Mucosa of stomach (tissue), 1 donor: ENCODE measurements around the gene GCSAM.
A peak's percentile ranks its signal among the peaks of the same experiment; 100 is the strongest.

Source experiments
- H3K27me3 ChIP-seq: one replicate; pipeline ENCODE4 v1.7.0; 2013; ENCODE audit warnings: mild to moderate bottlenecking, low read length; ENCODE audit not compliant: control insufficient read depth, insufficient read depth
- H3K36me3 ChIP-seq: one replicate; pipeline ENCODE4 v1.7.0; 2013; ENCODE audit warnings: low read length; ENCODE audit not compliant: control insufficient read depth, insufficient read depth
- H3K4me1 ChIP-seq: one replicate; pipeline ENCODE4 v1.7.0; 2013; ENCODE audit warnings: mild to moderate bottlenecking, low read length; ENCODE audit not compliant: control insufficient read depth, insufficient read depth
- H3K4me3 ChIP-seq: one replicate; pipeline ENCODE4 v1.7.0; 2013; ENCODE audit warnings: low read length
- H3K9ac ChIP-seq: one replicate; pipeline ENCODE4 v1.7.0; 2013; ENCODE audit warnings: mild to moderate bottlenecking, low read length, moderate library complexity
- H3K9me3 ChIP-seq: one replicate; pipeline ENCODE4 v1.7.0; 2013; ENCODE audit warnings: mild to moderate bottlenecking, low read length, moderate library complexity; ENCODE audit not compliant: control insufficient read depth
- donor health status: Pancreatic carcinoma.

GCSAM gene

DNA sequence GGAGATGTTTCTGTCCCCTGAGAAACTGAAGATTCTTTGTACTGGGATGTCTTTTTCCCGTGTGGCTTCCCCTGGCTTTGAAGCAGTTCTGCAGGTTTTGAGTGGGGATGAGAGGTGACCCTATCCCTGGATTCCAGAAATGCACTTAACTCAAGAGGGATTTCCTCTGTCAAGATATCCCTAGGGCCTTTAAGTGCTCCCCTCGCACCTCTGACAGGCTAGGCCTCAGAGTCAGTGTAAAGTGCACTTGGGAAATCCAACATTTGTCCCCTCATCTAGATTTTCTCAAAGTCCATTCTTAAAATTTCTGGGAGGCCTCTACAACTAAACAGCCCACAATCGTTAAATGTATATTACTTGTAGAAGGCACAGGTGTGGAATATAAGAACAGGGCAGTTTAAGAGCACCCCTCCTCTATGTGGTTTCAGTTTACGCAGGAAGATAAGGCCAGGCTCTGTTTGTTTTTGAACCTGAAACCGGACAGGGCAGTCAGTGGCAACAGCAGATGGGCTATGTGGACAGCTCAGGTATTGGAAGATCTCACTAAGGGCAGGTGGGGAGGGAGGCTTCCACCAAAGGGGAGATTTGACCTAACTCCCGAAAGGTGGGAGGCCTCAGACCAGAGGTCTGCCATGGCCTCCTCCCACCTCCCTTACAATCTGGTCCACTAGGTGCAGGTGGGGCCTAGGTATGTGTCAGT is 42.0 kb downstream of the GCSAM start:
- peak overlapping the region; percentile 50 for H3K9ac ChIP-seq

DNA sequence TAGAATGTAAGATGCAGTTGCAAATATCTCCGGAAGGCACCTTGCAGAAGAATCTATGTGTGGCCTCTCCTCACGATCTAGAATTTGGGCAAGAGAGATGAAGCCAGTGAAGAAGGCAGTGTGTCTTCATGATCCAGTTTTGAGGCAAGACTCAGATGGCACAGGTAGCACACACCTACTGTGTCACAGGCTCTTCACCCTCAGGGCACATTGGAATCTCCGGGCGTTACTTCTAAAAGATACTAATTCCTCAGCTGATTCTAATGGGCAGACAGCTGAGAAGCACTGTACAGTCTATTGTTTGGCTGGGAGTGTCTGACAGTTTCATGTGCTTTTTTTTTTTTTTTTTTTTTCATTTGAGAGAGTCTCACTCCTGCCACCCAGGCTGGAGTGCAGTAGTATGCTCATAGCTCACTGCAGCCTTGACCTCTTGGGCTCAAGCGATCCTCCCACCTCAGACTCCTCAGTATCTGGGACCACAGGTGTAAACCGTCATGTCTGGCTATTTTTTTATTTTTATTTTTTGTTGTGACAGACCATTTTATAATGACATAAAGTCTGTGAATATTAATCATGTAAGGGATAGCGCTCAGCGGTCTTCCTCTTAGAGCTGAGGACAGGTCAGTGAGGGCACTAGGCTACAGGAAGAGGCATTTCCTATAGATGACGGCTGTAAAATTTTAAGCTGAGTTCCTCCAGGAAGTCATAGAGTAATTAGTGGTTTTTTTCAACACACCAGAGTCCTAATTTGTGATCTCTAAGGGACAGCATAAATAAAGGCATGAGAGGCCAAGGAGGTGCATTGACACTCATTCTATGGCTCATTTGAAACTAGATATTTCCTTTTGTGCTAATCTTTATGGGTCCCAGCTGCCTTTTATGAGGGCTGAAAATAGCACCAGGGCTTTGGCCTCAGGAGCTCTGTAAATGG is 42.8 kb downstream of the GCSAM start:
- Histone ChIP-seq H3K27me3 (no peaks in the 10 kb centered on the region), H3K9me3 (no peaks in the 10 kb centered on the region), H3K9ac (peak overlapping the region; percentile 50), H3K4me3 (peak overlapping the region; percentile 1), H3K4me1 (peaks cover 47% of the 10 kb centered on the region), H3K36me3 (no peaks in the 10 kb centered on the region)

More for the DNA sequence above, 42.0 kb downstream of the GCSAM start:
- Histone ChIP-seq H3K9me3 (no peaks in the 10 kb centered on the region), H3K36me3 (no peaks in the 10 kb centered on the region), H3K4me3 (peak overlapping the region; percentile 1), H3K27me3 (no peaks in the 10 kb centered on the region), H3K4me1 (peaks cover 43% of the 10 kb centered on the region)

DNA sequence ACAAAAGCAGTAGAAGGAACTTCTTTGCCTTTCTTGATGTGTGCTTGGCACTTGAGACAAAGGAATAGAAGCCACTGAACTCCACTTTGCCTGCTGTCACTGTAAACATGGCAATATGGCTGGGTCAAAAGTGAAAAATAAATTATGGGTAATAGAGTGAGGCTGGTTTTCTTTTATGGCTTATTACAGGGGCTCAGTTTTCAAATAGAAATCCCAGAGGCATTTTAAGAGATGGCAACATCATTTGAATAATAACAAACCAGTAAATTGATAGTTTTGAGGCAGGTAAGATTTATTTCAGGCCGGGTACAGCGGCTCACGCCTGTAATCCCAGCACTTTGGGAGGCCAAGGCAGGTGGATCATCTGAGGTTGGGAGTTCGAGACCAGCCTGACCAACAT is 44.1 kb downstream of the GCSAM start:
- Histone ChIP-seq H3K27me3 (no peaks in the 10 kb centered on the region), H3K36me3 (no peaks in the 10 kb centered on the region), H3K4me1 (peaks cover 53% of the 10 kb centered on the region), H3K4me3 (no peak overlapping the region), H3K9me3 (no peaks in the 10 kb centered on the region), H3K9ac (no peak overlapping the region)

DNA sequence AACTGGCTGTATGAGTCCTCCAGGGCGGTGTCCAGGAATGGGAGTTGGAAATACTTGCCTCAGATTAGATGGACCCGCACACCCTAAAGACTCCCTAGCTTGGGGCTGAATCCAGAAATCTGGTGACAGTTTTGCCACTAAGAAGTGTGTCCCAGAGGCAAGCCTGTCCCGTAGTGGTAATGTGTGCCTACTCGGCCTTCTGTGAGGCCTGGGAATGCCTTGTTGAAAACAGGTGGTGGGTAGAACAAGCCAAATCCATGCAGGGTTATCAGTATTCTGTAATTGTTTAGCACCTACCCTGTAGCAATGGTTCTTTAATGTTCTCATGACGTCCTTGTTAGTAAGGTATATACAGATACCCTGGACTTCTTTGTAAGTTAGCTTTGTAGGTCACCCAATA is 45.3 kb downstream of the GCSAM start:
- Histone ChIP-seq H3K9me3 (no peaks in the 10 kb centered on the region), H3K4me3 (no peak overlapping the region), H3K27me3 (no peaks in the 10 kb centered on the region), H3K36me3 (no peaks in the 10 kb centered on the region), H3K9ac (peak overlapping the region; percentile 93), H3K4me1 (peaks cover 47% of the 10 kb centered on the region)

DNA sequence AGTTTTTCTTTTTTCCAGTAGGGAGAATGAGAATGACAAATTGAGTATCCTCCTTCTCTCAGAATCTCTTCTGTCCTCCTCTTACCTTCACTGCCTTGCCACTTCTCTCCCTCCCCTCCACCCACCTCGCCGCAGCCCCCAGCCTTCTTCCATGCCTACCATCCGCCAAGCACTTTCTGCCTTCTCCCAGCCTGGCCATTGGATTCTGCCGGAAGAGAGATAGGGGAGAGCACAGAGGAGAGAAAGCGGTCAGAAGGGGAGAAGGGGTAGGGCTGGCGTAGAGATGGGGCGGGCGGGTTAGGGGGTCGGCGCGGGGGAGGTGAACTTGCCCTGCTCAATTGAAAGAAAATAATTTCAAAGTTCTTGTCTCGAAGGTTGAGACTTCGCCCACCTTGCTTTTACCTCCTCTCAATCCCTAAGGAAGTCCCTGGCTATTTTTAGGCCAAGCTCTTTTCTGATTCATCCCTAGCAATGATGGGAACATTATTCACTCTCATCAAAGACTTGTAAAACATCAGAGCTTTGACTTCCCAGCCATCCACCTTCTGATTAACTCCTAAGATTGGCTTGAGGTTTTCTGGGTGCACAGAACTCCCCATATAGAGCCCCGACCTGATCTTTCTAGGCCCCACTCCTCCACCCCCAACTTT is 46.0 kb downstream of the GCSAM start:
- Histone ChIP-seq H3K4me1 (peaks cover 39% of the 10 kb centered on the region), H3K9me3 (no peaks in the 10 kb centered on the region), H3K36me3 (no peaks in the 10 kb centered on the region), H3K4me3 (peak overlapping the region; percentile 68), H3K27me3 (no peaks in the 10 kb centered on the region), H3K9ac (peak overlapping the region; percentile 93)

- Histone ChIP-seq H3K4me1 (peaks cover 34% of the 10 kb centered on the region), H3K9me3 (no peaks in the 10 kb centered on the region), H3K4me3 (peak within 1 kb of the TSS; percentile 68), H3K27me3 (no peaks in the 10 kb centered on the region), H3K36me3 (no peaks in the 10 kb centered on the region), H3K9ac (peak within 1 kb of the TSS; percentile 93)
These were observed 46.8 kb downstream of the GCSAM start, which contains the start of gene C3orf52 for GRCh38 chr3:112086076-112086854. TSS of gene C3orf52 (plus strand) at chr3:112086389. CDS start at chr3:112086408, 19 bp downstream.

DNA sequence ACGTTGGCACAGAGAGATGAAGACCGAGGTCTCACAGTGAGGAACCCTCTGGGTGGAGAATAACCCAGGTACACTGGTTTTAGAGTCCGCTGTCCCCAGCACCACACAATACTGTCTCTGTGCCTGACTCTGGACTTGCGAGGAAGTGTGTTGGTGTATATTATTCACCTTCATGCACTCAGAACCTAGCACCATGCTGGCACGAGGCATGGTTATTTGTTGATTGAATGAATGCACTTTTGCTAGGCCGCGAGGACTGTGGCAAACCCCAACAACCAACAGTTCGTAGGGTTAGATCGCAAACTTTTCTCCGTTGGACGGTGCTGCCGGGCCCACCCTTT is 47.3 kb downstream of the GCSAM start:
- Histone ChIP-seq H3K9me3 (no peaks in the 10 kb centered on the region), H3K36me3 (no peaks in the 10 kb centered on the region), H3K27me3 (no peaks in the 10 kb centered on the region), H3K4me1 (peaks cover 29% of the 10 kb centered on the region), H3K4me3 (peak overlapping the region; percentile 21), H3K9ac (peak overlapping the region; percentile 93)

DNA sequence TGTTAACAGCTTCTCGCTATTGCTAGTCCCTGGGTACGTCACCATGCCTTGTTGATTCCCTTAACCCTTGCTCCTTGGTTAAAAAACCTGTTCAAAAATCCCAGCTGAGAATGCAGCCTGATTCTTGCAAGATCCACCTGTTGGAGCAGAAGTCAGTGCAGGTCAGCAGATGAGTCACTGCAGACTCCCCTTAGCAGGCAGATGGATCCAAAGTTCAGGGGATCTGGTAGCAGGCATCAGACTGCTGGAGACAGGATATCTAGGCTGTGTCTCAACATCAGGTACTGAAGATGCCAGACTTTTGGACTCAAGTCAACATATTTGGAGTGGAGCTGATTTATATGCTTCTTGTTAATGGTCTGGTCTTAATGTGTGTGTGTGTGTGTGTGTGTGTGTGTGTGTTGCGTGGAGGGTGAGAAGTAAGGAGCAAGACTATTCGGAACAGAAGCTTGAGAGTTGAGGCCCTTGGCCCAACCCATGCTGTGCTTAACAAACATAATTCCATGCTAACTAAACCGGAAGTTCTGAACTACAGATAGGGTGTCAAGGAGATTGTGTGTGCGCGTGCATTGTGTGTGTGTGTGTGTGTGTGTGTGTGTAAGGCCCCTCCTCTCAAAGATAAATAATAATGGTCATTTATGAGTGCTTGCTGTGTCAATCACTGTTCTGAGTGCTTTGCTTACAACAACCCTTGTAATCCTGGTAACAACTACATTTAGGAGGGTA is 47.9 kb downstream of the GCSAM start:
- Histone ChIP-seq H3K9me3 (no peaks in the 10 kb centered on the region), H3K36me3 (no peaks in the 10 kb centered on the region), H3K27me3 (no peaks in the 10 kb centered on the region), H3K9ac (peak overlapping the region; percentile 93), H3K4me3 (peak overlapping the region; percentile 21), H3K4me1 (peaks cover 23% of the 10 kb centered on the region)

DNA sequence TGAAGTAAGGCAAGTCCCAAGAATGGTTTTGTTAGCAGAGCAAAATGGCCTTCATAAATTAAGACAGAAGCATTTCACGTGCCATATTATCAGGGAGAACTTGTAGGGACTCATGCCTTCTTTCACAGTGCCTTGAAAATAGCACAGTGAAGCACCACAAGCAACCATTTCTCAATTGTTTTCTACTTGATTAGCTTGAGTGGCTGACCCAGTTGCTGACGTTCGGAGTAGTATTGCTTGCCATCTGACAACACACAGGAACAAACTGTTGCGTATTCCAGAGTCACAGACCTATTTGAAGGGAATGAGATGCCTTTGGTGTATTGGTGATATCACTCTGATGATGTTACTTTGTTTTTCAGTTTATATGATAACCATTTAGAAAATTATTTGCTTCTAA is 49.8 kb downstream of the GCSAM start:
- Histone ChIP-seq H3K36me3 (no peaks in the 10 kb centered on the region), H3K4me1 (peaks cover 16% of the 10 kb centered on the region), H3K4me3 (no peak overlapping the region), H3K9ac (no peak overlapping the region), H3K27me3 (no peaks in the 10 kb centered on the region), H3K9me3 (no peaks in the 10 kb centered on the region)

DNA sequence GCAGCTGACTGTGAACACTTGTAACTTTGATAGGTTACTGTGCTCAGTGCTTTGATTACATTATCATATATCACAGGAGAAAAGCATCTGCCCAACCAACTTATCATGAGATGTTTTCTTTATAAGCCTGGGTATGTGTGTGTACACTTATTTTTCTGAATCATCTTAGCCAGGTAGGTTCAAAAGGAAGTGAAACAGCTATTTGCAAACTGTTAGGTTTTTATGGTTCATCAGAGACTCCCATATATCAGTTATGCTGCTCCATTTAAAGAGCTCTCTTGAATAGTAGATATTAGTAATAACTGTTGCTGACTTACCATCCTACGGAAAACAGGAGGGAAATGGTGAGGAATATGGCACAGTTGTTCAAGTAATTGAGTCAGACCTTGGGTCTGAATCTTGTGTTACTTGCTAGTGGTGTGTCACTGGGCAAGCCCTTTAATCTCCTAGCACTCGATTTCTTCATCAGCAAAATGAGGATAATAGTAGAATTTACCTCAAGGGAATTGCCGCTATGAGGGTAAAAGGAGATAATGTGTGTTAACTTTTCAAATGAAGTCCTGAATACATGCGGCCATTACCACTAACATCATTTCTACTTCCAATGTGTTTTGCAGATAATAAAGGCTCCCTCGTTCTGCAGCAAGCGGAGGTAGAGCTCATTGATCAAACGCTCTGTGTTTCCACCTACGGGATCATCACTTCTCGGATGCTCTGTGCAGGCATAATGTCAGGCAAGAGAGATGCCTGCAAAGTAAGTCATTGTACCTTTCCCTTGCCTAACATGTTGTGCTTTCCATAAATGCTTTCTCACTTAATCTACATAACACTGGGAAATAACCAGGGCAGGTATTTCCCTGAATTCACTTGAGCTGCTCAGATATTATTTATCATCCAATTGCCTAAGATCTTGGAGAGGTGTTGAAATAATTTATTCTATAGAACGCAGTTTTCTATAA is 54.6 kb downstream of the GCSAM start:
- H3K9me3 ChIP-seq = no peaks in the 10 kb centered on the region
- H3K27me3 ChIP-seq = no peaks in the 10 kb centered on the region
- H3K4me3 ChIP-seq = no peak overlapping the region
- no peaks in the 10 kb centered on the region for H3K36me3 ChIP-seq
- H3K9ac ChIP-seq = no peak overlapping the region
- peaks cover 15% of the 10 kb centered on the region for H3K4me1 ChIP-seq
